ENCODE data around the gene FBXW4.

The FBXW4 gene

GRCh38 chr10:101694674-101695403 lies at the start of gene FBXW4:
TSS of gene FBXW4 (minus strand) at chr10:101695170. CDS start at chr10:101695105, 65 bp downstream.
- DNase-seq, result no peak

DNA sequence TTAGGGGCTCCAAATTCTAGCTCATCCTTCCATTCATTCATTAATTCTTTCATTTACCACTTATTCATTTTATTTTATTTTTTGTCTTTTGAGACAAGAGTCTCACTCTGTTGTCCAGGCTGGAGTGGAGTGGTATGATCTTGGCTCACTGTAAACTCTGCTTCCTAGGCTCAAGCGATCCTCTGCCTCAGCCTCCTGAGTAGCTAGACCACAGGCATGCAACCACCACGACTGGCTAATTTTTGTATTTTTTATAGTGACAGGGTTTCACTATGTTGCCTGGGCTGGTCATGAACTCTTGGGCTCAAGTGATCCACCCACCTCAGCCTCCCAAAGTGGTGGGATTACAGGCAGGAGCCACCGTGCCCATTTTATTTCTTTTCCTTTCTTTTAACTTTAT lies 49.3 kb upstream of the FBXW4 start:
- DNase-seq, result no peak

GRCh38 chr10:101741938-101742337 lies 47.0 kb upstream of the FBXW4 start:
- no peak for DNase-seq

DNA sequence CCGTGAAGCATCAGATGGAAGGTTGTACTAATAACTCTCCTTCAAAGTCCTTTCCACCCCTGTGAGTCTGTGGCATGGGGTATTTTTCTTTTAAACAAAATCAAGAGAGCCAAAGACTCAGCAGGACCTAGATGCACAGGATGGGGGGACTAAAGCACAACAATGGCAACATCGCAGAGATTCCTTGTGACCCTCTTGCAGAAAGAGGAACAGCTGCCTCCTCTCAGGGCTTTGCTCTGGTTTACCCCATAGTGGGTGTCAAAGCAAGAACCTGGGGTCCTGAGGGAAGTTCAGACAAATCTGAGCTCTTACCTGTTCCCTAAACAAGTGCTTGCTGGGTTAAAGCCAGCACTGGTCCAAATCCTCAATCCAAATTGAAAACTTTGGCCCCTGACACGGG lies 41.7 kb upstream of the FBXW4 start:
- no peak for DNase-seq

DNA sequence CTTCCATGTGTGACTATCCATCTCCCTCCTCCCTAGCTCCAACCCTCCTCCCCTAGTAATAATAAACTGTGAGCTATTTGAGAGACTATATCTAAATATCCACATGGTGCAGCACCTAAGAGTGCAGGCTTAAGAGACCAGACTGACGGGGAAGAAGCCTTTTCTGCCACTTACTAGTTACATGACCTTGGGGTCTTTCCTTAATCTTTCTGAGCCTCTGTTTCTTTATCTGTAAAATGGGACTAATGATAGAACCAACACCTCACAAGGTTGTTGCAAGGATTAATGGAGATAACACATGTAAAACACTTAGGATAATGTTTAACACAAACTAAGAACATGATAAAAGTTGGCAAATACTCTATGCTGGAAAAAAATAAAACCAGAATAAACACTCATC lies 37.1 kb upstream of the FBXW4 start:
- DNase-seq, result no peak

DNA sequence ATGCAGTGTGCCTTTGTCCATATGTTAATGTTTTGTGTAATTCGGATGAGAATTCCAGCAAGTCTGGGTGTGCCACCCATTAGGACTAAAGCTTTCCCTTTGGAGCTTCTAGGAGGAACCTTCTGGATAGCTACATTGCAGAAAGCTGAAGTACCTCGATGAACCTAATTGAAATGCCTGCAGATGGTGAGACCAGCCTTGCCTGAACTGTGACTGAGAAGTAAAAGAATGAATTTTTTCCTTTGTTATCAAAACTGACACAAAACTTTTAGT lies 31.1 kb upstream of the FBXW4 start:
- DNase-seq, result no peak

GRCh38 chr10:101725296-101726114 lies 30.5 kb upstream of the FBXW4 start:
- DNase-seq, result no peak

DNA sequence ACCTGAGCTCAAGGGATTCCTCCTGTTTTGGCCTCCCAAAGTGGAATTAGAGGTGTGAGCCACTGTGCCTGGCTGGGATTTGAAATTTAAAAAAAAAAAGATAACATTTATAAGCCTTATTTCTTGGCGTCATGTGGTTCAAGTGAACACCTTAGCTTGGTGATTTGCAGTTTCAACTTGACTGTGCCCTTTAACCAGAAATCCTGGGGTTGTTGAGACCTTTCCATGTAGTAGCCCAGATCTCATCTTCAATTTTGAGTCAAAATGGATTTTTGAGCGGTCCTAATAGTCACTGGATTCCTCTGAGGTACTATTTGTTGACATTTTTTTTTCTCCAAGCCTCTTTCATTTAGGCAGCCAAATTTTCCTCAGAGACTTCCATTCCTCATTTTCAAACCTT lies 29.5 kb upstream of the FBXW4 start:
- DNase-seq, result no peak

- DNase-seq, result no peak
These were observed 28.2 kb upstream of the FBXW4 start for GRCh38 chr10:101723176-101723575.

GRCh38 chr10:101721806-101722205 lies 26.8 kb upstream of the FBXW4 start:
- DNase-seq, result no peak

DNA sequence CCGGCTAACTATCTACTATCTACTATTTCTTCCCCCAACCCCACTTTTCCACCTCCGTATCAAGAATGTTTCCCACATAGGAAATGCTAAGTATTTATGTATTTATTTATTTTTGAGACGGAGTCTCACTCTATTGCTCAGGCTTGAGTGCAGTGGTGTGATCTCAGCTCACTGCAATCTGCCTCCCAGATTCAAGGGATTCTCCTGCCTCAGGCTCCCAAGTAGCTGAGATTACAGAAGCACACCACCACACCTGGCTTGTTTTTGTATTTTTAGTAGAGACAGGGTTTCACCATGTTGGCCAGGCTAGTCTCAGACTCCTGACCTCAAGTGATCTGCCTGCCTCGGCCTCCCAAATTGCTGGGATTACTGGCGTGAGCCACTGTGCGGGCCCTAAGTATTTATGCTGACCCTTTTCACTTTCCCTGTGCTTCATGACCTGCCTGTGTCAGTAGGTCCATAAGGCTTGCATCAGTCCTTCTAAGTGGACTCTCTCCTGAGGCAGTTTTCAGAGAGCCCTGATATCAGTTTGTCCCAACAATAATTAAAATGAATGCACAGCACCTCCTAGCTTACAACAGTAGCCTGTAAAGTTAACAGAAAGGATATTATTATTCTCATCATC lies 25.7 kb upstream of the FBXW4 start:
- DNase-seq, result no peak

- no peak for DNase-seq
These were observed 23.8 kb upstream of the FBXW4 start for GRCh38 chr10:101718690-101719275.

DNA sequence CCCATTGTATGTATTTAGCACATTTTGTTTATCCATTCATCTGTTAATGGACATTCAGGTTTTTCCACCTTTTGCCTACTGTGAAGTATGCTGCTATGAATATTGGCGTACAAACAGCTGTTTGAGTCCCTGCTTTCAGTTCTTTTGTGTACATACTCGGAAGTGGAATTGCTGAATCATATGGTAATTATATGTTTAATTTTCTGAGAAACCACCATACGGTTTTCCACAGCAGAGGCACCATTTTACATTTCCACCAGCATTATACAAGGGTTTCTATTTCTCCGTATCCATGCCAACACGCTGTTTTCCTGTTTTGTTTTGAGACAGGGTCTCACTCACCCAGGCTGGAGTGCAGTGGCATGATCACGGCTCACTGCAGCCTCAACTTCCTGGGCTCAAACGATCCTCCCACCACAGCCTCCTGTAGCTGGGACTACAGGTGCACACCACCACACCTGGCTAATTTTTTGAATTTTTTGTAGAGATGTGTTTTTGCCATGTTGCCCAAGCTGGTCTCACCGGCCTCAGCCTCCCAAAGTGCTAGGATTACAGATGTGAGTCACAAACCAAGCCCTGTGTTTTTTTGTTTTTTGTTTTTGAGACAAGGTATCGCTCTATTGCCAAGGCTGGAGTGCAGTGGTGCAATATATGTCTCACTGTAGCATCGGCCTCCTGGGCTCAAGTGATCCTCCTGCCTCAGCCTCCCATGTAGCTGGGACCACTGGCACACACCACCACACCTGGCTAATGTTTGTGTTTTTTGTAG lies 22.1 kb upstream of the FBXW4 start:
- no peak for DNase-seq

DNA sequence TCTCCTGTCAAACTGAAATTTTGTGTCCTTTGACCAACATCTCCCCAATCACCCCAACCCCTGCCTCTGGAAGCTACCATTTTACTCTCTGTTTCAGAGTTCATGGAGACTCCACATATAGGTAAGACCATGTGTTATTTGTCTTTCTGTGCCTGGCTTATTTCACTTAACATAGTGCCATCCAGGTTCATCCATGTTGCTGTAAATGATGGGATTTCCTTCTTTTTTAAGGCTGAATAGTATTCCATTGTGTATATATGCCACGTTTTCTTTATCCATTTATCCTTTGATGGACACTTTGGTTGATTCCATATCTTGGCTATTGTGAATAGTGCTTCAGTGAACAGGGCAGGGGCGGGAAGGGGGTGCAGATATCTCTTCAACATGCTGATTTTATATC lies 18.0 kb upstream of the FBXW4 start:
- no peak for DNase-seq

DNA sequence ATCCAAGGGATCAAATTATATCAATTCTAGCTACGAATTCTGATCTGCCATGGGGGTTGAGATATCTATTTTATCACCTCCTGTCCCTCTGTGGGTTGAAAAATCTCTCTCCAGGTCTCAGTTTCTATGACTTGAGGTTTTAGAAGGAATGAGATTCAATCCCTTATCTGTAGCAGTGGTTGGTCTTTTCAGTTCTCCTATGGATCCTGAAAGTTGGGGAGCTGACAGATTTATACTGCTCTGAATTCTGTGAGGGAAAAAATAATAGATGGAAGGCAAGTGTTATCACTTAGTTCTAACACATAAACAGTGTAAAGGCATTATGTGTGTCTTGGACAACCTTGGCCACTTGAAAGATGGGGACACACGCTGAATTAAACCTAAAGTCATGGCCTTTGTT lies 15.8 kb upstream of the FBXW4 start:
- DNase-seq, result no peak

- no peak for DNase-seq
These were observed 15.2 kb upstream of the FBXW4 start for GRCh38 chr10:101710059-101710695.

DNA sequence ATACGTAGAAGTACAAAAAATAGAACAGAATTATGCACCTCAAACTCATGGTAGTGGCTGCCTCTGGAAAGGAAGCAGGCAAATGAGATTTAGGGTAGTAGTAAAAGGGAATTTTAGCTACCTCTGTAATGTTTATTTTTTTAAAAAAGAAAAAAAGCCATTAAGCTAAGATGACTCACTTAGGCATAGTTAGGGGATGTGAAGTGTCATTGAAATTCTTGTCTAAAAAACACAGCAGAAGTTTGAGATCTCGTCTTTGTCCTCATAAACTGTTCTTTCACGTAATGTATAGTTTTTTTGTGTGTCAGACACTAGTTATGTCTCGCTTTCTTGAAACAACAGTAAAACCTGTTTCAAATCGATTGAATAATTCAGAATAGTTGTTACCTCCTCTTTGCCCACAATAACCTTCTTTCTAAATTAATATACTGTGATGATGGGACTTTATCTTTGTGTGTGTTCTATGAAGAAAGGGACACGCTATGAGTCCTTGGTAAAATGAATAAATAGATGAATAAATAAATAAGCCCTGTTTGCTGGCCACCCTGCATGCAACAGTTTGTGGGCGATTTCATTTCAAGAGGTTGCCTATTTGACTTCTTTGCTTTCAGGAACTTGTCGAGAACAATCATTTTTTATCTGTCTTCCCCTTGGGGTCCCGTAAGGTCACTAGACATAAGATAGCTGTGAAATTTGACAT lies 14.5 kb upstream of the FBXW4 start:
- no peak for DNase-seq

DNA sequence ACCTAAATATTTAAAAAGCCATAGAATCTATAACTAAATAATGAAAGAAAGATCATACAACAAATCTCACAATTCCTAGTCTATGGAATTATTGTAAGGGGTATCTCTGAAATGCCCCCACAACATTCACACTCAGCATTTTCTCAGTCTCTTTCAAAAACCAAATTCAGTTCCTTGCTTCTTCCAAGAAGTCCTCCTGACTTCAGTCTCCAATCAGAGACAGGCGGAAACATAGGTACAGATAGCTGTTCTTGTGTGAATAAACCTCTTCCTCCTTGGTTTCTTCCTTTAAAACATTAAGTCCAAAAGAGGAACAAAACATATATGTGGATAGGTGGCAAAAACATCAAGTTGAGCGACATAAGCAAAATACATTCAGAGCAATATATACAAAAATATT lies 13.9 kb upstream of the FBXW4 start:
- no peak for DNase-seq

DNA sequence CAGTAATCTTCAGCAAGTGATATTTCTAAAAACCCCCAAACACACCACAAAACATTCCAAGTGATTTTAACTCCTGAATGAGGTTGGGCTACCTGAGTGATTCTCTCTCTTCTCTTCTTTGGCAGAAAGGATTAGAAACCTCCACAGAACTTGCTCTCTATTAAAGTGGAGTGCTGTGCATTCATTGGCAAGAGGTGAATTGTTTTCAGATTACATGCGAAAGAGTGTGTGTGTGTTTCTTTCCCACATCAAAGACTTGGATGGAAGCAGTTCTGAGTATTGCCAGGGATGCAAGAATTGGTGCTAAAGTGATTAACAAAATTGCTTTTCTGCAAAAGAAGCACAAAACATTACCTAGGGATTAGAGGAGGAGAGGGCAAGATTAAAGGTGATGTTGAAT lies 13.1 kb upstream of the FBXW4 start:
- no peak for DNase-seq

GRCh38 chr10:101704331-101704730 lies 9.4 kb upstream of the FBXW4 start:
- DNase-seq, result no peak

DNA sequence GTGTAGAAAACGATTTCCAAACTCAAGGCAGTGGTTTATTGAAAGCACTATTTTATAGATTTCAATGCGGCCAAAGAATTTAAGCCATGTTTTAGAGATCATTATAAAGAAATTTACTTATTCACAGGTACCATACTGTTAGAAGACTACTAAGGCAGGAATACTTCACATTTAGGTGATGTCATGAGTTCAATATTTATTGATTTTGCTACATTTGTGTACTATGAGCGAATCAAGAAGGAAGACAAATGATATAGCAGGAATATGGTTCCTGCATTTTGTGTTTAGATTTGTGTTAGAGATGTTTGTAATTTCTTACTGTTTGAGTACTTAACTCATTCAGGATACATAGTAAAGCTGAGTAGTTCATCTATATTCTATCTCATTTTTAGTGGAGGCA lies 1.7 kb upstream of the FBXW4 start:
- no peak for DNase-seq

GRCh38 chr10:101695404-101695890 lies 477 bp upstream of the FBXW4 start:
- no peak for DNase-seq
